GM23338 (cell line): ENCODE results near the gene TENM4. TPM values are rescaled to one million over a fixed set of nuclear protein-coding genes. Genes with fewer than 3 reads are reported as not detected.

ENCODE experiments used
- ATAC-seq: fragments of 200-7000 bp; cut with Tn5 transposase; 3 replicates; pipeline ENCODE4 v1.9.1; 2020
- DNase-seq: peaks from one replicate; pipeline ENCODE4 v3.0.0-alpha.2; 2015; ENCODE audit warnings: low spot score
- H2AFZ ChIP-seq: fragments of 200-600 bp; sonication (generic); 2 replicates; pipeline ENCODE4 v1.8.0; 2016; ENCODE audit warnings: antibody characterized with exemption, mild to moderate bottlenecking, moderate library complexity
- H3F3A ChIP-seq: fragments of 200-600 bp; sonication (generic); replicated peaks from 2 replicates; pipeline ENCODE4 v1.8.0; 2017; ENCODE audit warnings: antibody characterized with exemption, mixed run types, low read depth
- H3K27ac ChIP-seq: fragments of 200-600 bp; sonication (generic); 2 replicates; pipeline ENCODE4 v1.6.1; 2016; ENCODE audit warnings: low read depth
- H3K27me3 ChIP-seq: fragments of 200-600 bp; sonication (generic); 2 replicates; pipeline ENCODE4 v1.8.0; 2016; ENCODE audit warnings: mild to moderate bottlenecking, mixed run types, moderate library complexity; ENCODE audit not compliant: insufficient read depth
- H3K36me3 ChIP-seq: fragments of 200-600 bp; sonication (generic); 2 replicates; pipeline ENCODE4 v1.8.0; 2016; ENCODE audit warnings: mild to moderate bottlenecking; ENCODE audit not compliant: insufficient read depth
- H3K4me1 ChIP-seq: fragments of 200-600 bp; sonication (generic); 2 replicates; pipeline ENCODE4 v1.8.0; 2016; ENCODE audit warnings: mild to moderate bottlenecking, moderate library complexity; ENCODE audit not compliant: insufficient read depth
- H3K4me2 ChIP-seq: fragments of 200-600 bp; sonication (generic); 2 replicates; pipeline ENCODE4 v1.7.1; 2017; ENCODE audit warnings: mixed run types
- H3K4me3 ChIP-seq: fragments of 200-600 bp; sonication (generic); 2 replicates; pipeline ENCODE4 v1.6.1; 2016; ENCODE audit warnings: mixed run types
- H3K79me2 ChIP-seq: fragments of 200-600 bp; sonication (generic); replicated peaks from 2 replicates; pipeline ENCODE4 v1.8.0; 2017; ENCODE audit warnings: mild to moderate bottlenecking; ENCODE audit not compliant: insufficient read depth
- H3K9me2 ChIP-seq: fragments of 200-600 bp; sonication (generic); 2 replicates; pipeline ENCODE4 v1.8.0; 2017; ENCODE audit not compliant: insufficient read depth
- H4K20me1 ChIP-seq: fragments of 200-600 bp; sonication (generic); replicated peaks from 2 replicates; pipeline ENCODE4 v1.8.0; 2017; ENCODE audit warnings: mild to moderate bottlenecking; ENCODE audit not compliant: insufficient read depth
- H3K27ac Mint-ChIP-seq: 2 replicates; pipeline ENCODE4 v1.8.0; 2020; ENCODE audit warnings: inconsistent platforms, mild to moderate bottlenecking, moderate library complexity, mixed read lengths
- H3K27me3 Mint-ChIP-seq: 3 replicates; pipeline ENCODE4 v1.8.0; 2022; ENCODE audit warnings: low read depth, mild to moderate bottlenecking, moderate library complexity, mixed read lengths, inconsistent platforms; ENCODE audit not compliant: insufficient read depth, poor library complexity
- H3K36me3 Mint-ChIP-seq: 3 replicates; pipeline ENCODE4 v1.8.0; 2021; ENCODE audit warnings: low read depth, mild to moderate bottlenecking, inconsistent platforms, moderate library complexity, mixed read lengths
- H3K4me1 Mint-ChIP-seq: 3 replicates; pipeline ENCODE4 v1.8.0; 2020; ENCODE audit warnings: mild to moderate bottlenecking, inconsistent platforms, mixed read lengths
- H3K4me3 Mint-ChIP-seq: 3 replicates; pipeline ENCODE4 v1.8.0; 2021; ENCODE audit warnings: moderate library complexity, mild to moderate bottlenecking, inconsistent platforms, mixed read lengths
- H3K9me3 Mint-ChIP-seq: 3 replicates; pipeline ENCODE4 v1.8.0; 2020; ENCODE audit warnings: moderate library complexity, mild to moderate bottlenecking, inconsistent platforms, mixed read lengths
- CREB1 ChIP-seq: fragments of 250-450 bp; sonication (Bioruptor Pico); IDR thresholded peaks from 2 replicates; pipeline ENCODE4 v1.5.0; 2020; ENCODE audit warnings: low read depth, mild to moderate bottlenecking, moderate library complexity
- CTCF ChIP-seq, 2 experiments: fragments of 200-600 bp in 1 of 2; sonication (generic) in 1 of 2; conservative IDR thresholded peaks; 2 replicates each; pipeline versions ENCODE4 v1.5.1 to v1.6.1; 2016 to 2017; ENCODE audit warnings: antibody characterized with exemption in 2 of 2, low read depth in 2 of 2, mild to moderate bottlenecking in 2 of 2, moderate library complexity in 1 of 2
- ETS1 ChIP-seq: IDR thresholded peaks from 2 replicates; pipeline ENCODE4 v1.6.1; 2016; ENCODE audit warnings: antibody characterized with exemption
- EZH2 ChIP-seq: fragments of 200-600 bp; sonication (generic); IDR thresholded peaks from one replicate; pipeline ENCODE4 v1.8.0; 2017; ENCODE audit warnings: antibody characterized with exemption, mild to moderate bottlenecking, low read depth; ENCODE audit not compliant: unreplicated experiment
- EZH2phosphoT487 ChIP-seq: fragments of 200-600 bp; sonication (generic); IDR thresholded peaks from one replicate; pipeline ENCODE4 v1.8.1; 2018; ENCODE audit warnings: antibody characterized with exemption; ENCODE audit not compliant: unreplicated experiment
- JUNB ChIP-seq: IDR thresholded peaks from one replicate; pipeline ENCODE4 v1.6.1; 2016; ENCODE audit warnings: antibody characterized with exemption; ENCODE audit not compliant: unreplicated experiment
- NANOG ChIP-seq: IDR thresholded peaks from 2 replicates; pipeline ENCODE4 v1.6.1; 2016; ENCODE audit warnings: antibody characterized with exemption, borderline replicate concordance
- POLR2AphosphoS5 ChIP-seq: IDR thresholded peaks from 2 replicates; pipeline ENCODE4 v1.6.1; 2016; ENCODE audit warnings: antibody characterized with exemption, low read depth
- REST ChIP-seq: IDR thresholded peaks from one replicate; pipeline ENCODE4 v1.6.1; 2018; ENCODE audit warnings: antibody characterized with exemption; ENCODE audit not compliant: unreplicated experiment
- STAT1 ChIP-seq: IDR thresholded peaks from one replicate; pipeline ENCODE4 v1.6.1; 2016; ENCODE audit warnings: antibody characterized with exemption; ENCODE audit not compliant: unreplicated experiment
- ZNF114 ChIP-seq: fragments of 250-450 bp; sonication (Bioruptor Pico); IDR thresholded peaks from 2 replicates; pipeline ENCODE4 v1.5.0; 2020; ENCODE audit warnings: mild to moderate bottlenecking, moderate library complexity
- ZNF331 ChIP-seq: fragments of 250-450 bp; sonication (Bioruptor Pico); IDR thresholded peaks from 2 replicates; pipeline ENCODE4 v1.5.0; 2020; ENCODE audit warnings: low read depth, mild to moderate bottlenecking, moderate library complexity
- ZNF462 ChIP-seq: fragments of 250-450 bp; sonication (Bioruptor Pico); IDR thresholded peaks from 2 replicates; pipeline ENCODE4 v1.5.0; 2020; ENCODE audit warnings: mild to moderate bottlenecking, moderate library complexity
- polyA plus RNA-seq: library from polyadenylated mRNA; unstranded; fragments of >200 nt; fragmentation: Nextera tagmentation; extraction: Ambion mirVana; gene quantifications from 2 replicates; pipeline ENCODE4 v1.2.1, GENCODE V29; 2016
- total RNA-seq: library from RNA; depleted of rRNA; stranded (reverse); fragments of >200 nt; shearing (Covaris generic); gene quantifications from 2 replicates; pipeline ENCODE4 v1.2.3, GENCODE V29; 2014

TENM4 gene
- total and polyA plus RNA-seq, 2 experiments from 2014 or later, result 7.3 TPM

GRCh38 chr11:78651923-78652842, 788.6 kb downstream of the TENM4 start:
- H4K20me1 ChIP-seq, result no peaks in the 10 kb centered on the region
- no peaks in the 10 kb centered on the region for H3K9me3 Mint-ChIP-seq
- DNase-seq, result no peak
- H3K27me3 Mint-ChIP-seq, result peaks cover 2% of the 10 kb centered on the region
- no peaks in the 10 kb centered on the region; the same call in 1 of the 2 replicates for H3K4me1 ChIP-seq
- H3K4me3 Mint-ChIP-seq, result no peak overlapping the region
- no peak for TF ChIP-seq CREB1 (CRISPR knock-in tag)
- no peak for TF ChIP-seq EZH2phosphoT487
- TF ChIP-seq REST, result no peak
- TF ChIP-seq JUNB, result no peak
- TF ChIP-seq ZNF462, result no peak
- no peak for TF ChIP-seq ZNF331
- TF ChIP-seq ETS1, result no peak
- TF ChIP-seq EZH2, result no peak
- no peak for TF ChIP-seq STAT1
- TF ChIP-seq CTCF (conservative IDR thresholded peaks at IDR 0.05; ENCODE audit: low read depth in 2 of 2), result no peak
- no peak for TF ChIP-seq POLR2AphosphoS5
- TF ChIP-seq ZNF114, result no peak
- TF ChIP-seq NANOG, result no peak
- no peaks in the 10 kb centered on the region for H3F3A ChIP-seq
- peaks cover 17% of the 10 kb centered on the region; the same call in 2 of the 3 replicates for H3K4me1 Mint-ChIP-seq
- no peaks in the 10 kb centered on the region for H3K36me3 ChIP-seq
- ATAC-seq, result no peak
- H3K27ac Mint-ChIP-seq, result no peak overlapping the region
- H3K79me2 ChIP-seq, result no peaks in the 10 kb centered on the region
- H2AFZ ChIP-seq, result no peak overlapping the region
- H3K27ac ChIP-seq, result no peak overlapping the region
- no peak overlapping the region for H3K4me3 ChIP-seq
- peaks cover 2% of the 10 kb centered on the region; the same call in 1 of the 3 replicates for H3K36me3 Mint-ChIP-seq
- no peaks in the 10 kb centered on the region for H3K27me3 ChIP-seq
- H3K9me2 ChIP-seq, result 0 out of 2 replicates have a peak, but pooled peaks cover 3% of the 10 kb centered on the region
- no peak overlapping the region for H3K4me2 ChIP-seq
